Kidney (tissue), 14 donors: ENCODE data around the gene RFX7. TPM values are rescaled to one million over a fixed set of nuclear protein-coding genes. Genes with fewer than 3 reads are reported as not detected.

Experiments used
- DNase-seq, 5 donors: peaks; one replicate each; pipeline ENCODE4 v3.0.0-alpha.2; 2013 to 2020
- FAIRE-seq: peaks from 2 replicates; lab custom pipeline; 2012; peaks lifted over from hg19 to GRCh38; lab: Jason Lieb, UNC
- H3K27ac ChIP-seq, 2 donors: one replicate each; pipeline ENCODE4 v1.7.0; 2013; ENCODE audit warnings: low read depth in 2 of 2, low read length in 2 of 2, inconsistent platforms in 1 of 2
- H3K27me3 ChIP-seq: one replicate; pipeline ENCODE4 v1.7.1; 2013; ENCODE audit warnings: low read length, inconsistent platforms; ENCODE audit not compliant: control insufficient read depth, insufficient read depth
- H3K36me3 ChIP-seq, 3 donors: one replicate each; pipeline versions ENCODE4 v1.7.0 to v1.7.1; 2013; ENCODE audit warnings: low read length in 3 of 3, control low read depth in 1 of 3, inconsistent platforms in 1 of 3; ENCODE audit not compliant: insufficient read depth in 3 of 3, control insufficient read depth in 2 of 3
- H3K4me1 ChIP-seq, 3 donors: one replicate each; pipeline versions ENCODE4 v1.7.0 to v1.7.1; 2013; ENCODE audit warnings: low read length in 3 of 3, inconsistent platforms in 1 of 3, low read depth in 1 of 3; ENCODE audit not compliant: control insufficient read depth in 2 of 3, insufficient read depth in 2 of 3
- H3K4me3 ChIP-seq, 3 donors: one replicate each; pipeline versions ENCODE4 v1.7.0 to v1.8.1; 2013; ENCODE audit warnings: low read length in 3 of 3, control low read depth in 1 of 3, inconsistent platforms in 1 of 3
- H3K9ac ChIP-seq, 3 donors: one replicate each; pipeline versions ENCODE4 v1.7.0 to v1.7.1; 2013; ENCODE audit warnings: low read length in 3 of 3, control low read depth in 1 of 3, inconsistent platforms in 1 of 3
- H3K9me3 ChIP-seq, 3 donors: one replicate each; pipeline versions ENCODE4 v1.7.0 to v1.7.1; 2013; ENCODE audit warnings: low read length in 3 of 3, control low read depth in 1 of 3, inconsistent platforms in 1 of 3; ENCODE audit not compliant: control insufficient read depth in 2 of 3, insufficient read depth in 1 of 3
- CTCF ChIP-seq: IDR thresholded peaks from 3 replicates; pipeline ENCODE4 v1.5.1; 2012; ENCODE audit warnings: mild to moderate bottlenecking, moderate library complexity, borderline replicate concordance; ENCODE audit not compliant: insufficient read depth; ENCODE audit errors: extremely low read depth
- intact Hi-C: fragments of 100-400 bp; cut with DNase I; formaldehyde crosslinking; loops from one replicate; pipeline ENCODE4 v1.11.1; 2022
- polyA plus RNA-seq: library from polyadenylated mRNA; stranded (reverse); fragments of 350-450 nt; fragmentation: Illumina TruSeq; extraction: RNeasy Lipid Tissue Mini Kit (QIAGEN cat#74804); gene quantifications from one replicate; pipeline ENCODE4 v1.2.3, GENCODE V29; 2014; ENCODE audit warnings: low read depth, low replicate concordance; ENCODE audit not compliant: insufficient read depth
- total RNA-seq: library from RNA; stranded (reverse); fragmentation: NEBNext Ultra II Directional; extraction: Animal tissue kit (Norgen Biotek cat#: 25700); gene quantifications from one replicate; pipeline ENCODE4 v1.2.1, GENCODE V29; 2021
- donor health status: control.
- donor health status: control.
- donor health status: control.
- donor health status: control.
- donor health status: control.
- donor health status: DM: yes; HTN: yes; CAD: no.
- donor health status: Normal renal cell carcinoma (clear cell type).

RFX7 gene
- total and polyA plus RNA-seq, 2 donors from 2014 or later: 1.6 to 15.2 TPM

- TF ChIP-seq CTCF: no peak
Observed at GRCh38 chr15:56187665-56188064, 56.0 kb downstream of the RFX7 start.

GRCh38 chr15:56185980-56186379 is 57.7 kb downstream of the RFX7 start:
- no peak overlapping the region for H3K4me3 ChIP-seq
- H3K27ac ChIP-seq: no peak overlapping the region
- FAIRE-seq: no peak
- H3K27me3 ChIP-seq: no peaks in the 10 kb centered on the region
- no peak for TF ChIP-seq CTCF
- DNase-seq: no peak
- no peaks in the 10 kb centered on the region for H3K9me3 ChIP-seq
- no peaks in the 10 kb centered on the region for H3K36me3 ChIP-seq
- intact Hi-C loops: no loop called here
- H3K9ac ChIP-seq: no peak overlapping the region
- H3K4me1 ChIP-seq: no peaks in the 10 kb centered on the region

More at GRCh38 chr15:56187665-56188064, 56.0 kb downstream of the RFX7 start:
- Histone ChIP-seq H3K9me3 (no peaks in the 10 kb centered on the region), H3K4me1 (no peaks in the 10 kb centered on the region), H3K27ac (no peak overlapping the region), H3K9ac (no peak overlapping the region), H3K4me3 (no peak overlapping the region), H3K36me3 (no peaks in the 10 kb centered on the region), H3K27me3 (no peaks in the 10 kb centered on the region)
- DNase-seq (no peak), FAIRE-seq (no peak)
- intact Hi-C loops: no loop called here

GRCh38 chr15:56184516-56184915 is 59.2 kb downstream of the RFX7 start:
- H3K36me3 ChIP-seq: no peaks in the 10 kb centered on the region
- no peak for TF ChIP-seq CTCF
- DNase-seq (no peak), FAIRE-seq (no peak)
- intact Hi-C loops: no loop called here
- H3K4me3 ChIP-seq: no peak overlapping the region
- H3K9me3 ChIP-seq: no peaks in the 10 kb centered on the region
- H3K27me3 ChIP-seq: no peaks in the 10 kb centered on the region
- H3K4me1 ChIP-seq: no peaks in the 10 kb centered on the region
- no peak overlapping the region for H3K27ac ChIP-seq
- H3K9ac ChIP-seq: no peak overlapping the region

GRCh38 chr15:56180851-56181250 is 62.8 kb downstream of the RFX7 start:
- FAIRE-seq: no peak
- Histone ChIP-seq H3K4me3 (no peak overlapping the region), H3K4me1 (no peaks in the 10 kb centered on the region), H3K36me3 (no peaks in the 10 kb centered on the region), H3K27me3 (no peaks in the 10 kb centered on the region), H3K27ac (no peak overlapping the region), H3K9me3 (no peaks in the 10 kb centered on the region), H3K9ac (no peak overlapping the region)
- TF ChIP-seq CTCF: no peak
- intact Hi-C loops: no loop called here
- no peak for DNase-seq
